GM19467 (cell line): ENCODE measurements around the gene ZNF385D.
"Not testable (repeated sequence)": the region's sequence is repeated elsewhere in the genome, so short reads cannot be mapped to it uniquely, and the experiment has no call there.

Experiments
- ATAC-seq: cut with Tn5 transposase; IDR thresholded peaks from one replicate; pipeline ENCODE4 v1.9.1; 2021; ENCODE audit warnings: mild to moderate bottlenecking, moderate library complexity; ENCODE audit not compliant: unreplicated experiment

Gene ZNF385D

GRCh38 chr3:21392526-21392925 is 358.5 kb downstream of the ZNF385D start:
- ATAC-seq: no peak

GRCh38 chr3:21390856-21391255 is 360.2 kb downstream of the ZNF385D start:
- no peak for ATAC-seq

GRCh38 chr3:21390136-21390535 is 360.9 kb downstream of the ZNF385D start:
- ATAC-seq: no peak

DNA sequence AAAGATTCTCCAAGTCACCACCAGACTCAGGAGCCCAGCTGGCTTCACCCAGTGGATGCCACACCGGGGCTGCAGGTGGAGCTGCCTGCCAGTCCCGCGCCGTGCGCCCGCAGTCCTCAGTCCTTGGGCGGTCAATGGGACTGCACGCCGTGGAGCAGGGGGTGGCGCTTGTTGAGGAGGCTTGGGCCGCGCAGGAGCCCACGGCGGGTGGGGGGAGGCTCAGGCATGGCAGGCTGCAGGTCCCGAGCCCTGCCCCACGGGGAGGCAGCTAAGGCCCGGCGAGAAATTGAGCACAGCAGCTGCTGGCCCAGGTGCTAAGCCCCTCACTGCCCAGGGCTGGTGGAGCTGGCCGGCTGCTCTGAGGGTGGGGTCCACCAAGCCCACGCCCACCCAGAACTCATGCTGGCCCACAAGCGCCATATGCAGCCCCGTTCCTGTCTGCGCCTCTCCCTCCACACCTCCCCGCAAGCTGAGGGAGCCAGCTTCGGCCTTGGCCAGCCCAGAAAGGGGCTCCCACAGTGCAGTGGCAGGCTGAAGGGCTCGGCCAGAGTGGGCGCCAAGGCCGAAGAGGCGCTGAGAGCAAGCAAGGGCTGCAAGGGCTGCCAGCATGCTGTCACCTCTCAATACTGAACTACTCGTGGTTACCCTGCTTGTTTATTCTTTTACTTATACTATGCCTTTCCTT is 363.7 kb downstream of the ZNF385D start:
- not testable (repeated sequence) for ATAC-seq

DNA sequence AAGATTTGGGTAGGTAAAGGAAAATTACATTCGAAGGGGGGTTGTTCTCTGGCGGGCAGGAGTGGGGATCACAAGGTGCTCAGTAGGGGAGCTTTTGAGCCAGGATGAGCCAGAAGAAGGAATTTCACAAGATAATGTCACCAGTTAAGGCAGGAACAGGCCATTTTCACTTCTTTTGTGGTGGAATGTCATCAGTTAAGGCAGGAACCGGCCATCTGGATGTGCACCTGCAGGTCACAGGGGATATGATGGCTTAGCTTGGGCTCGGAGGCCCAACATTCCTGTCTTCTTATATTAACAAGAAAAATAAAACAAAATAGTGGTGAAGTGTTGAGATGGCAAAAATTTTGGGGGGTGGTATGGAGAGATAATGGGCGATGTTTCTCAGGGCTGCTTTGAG is 373.0 kb downstream of the ZNF385D start:
- not testable (repeated sequence) for ATAC-seq

GRCh38 chr3:21377071-21377769 is 373.8 kb downstream of the ZNF385D start:
- ATAC-seq: no peak

DNA sequence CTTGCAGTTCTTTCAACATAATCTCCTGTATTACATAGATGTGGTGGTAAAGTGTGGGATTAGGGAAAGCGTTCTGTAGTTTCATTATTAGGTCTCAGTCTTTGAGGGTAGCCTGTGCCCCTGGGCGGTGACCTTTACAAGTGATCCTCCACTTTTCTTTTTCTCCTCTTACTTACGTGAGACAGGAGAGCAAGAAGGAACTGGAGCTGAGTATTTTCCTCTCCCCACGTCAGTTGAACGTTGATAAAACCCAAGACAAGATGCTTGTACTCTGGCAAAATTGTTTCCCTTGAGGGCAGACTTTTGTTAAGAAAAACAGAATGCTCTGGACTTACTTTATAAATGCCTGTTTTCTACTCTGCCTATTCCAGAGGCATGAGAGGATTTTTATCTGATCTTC is 378.7 kb downstream of the ZNF385D start:
- ATAC-seq: no peak
